HG03064 (cell line): ENCODE data around the gene PTPA.
"Not testable (repeated sequence)": the region's sequence is repeated elsewhere in the genome, so short reads cannot be mapped to it uniquely, and the experiment has no call there.

Experiments
- ATAC-seq: cut with Tn5 transposase; IDR thresholded peaks from one replicate; pipeline ENCODE4 v1.9.1; 2021; ENCODE audit warnings: low read depth; ENCODE audit not compliant: unreplicated experiment

PTPA gene

GRCh38 chr9:129193655-129194054 is 82.4 kb downstream of the PTPA start:
- ATAC-seq, result no peak

DNA sequence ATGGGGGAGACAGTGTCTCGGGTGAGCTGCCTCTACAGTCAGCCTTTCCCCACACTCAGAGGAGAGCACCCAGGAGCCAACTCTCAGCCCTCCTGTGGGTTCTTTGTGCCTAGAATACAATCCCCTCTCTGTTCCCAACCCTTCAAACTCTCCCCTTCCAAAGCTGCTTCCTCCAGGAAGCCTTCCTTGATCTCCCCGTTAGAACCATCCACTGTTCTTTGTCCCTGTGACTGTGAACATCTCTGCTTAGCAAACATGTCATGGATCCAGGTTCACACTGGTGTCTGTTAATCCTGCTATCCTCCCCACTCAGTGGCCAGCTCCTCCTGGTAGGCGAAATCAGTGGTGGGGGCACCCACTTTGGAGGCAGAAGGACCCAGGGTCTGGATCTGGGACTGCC is 83.0 kb downstream of the PTPA start:
- ATAC-seq, result no peak

DNA sequence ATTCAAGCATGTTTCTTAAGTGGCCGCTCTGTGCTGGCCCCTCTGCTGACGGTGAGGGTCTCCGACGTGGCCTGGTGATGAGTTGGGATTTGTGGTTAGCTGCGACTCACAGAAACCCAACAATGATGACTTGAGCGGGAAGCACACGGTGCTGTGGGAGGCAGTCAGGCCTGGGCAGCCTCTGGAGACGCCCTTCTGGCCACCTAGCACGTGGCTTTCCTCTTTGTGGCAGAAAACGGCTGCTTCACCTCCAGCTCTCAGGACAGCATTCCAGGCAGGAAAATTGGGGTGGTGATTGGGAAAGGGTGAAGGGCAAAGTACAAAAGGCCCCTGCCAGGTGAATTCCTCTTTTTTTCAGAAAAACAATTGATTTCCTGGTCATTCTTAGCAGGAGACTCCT is 84.4 kb downstream of the PTPA start:
- ATAC-seq, result no peak

- not testable (repeated sequence) for ATAC-seq
Measured at GRCh38 chr9:129197045-129197444, 85.8 kb downstream of the PTPA start.

GRCh38 chr9:129197978-129198318 is 86.7 kb downstream of the PTPA start:
- ATAC-seq, result no peak
